HG02885 (cell line): ENCODE measurements around the gene SIVA1.

Experiments
- ATAC-seq: cut with Tn5 transposase; IDR thresholded peaks from one replicate; pipeline ENCODE4 v1.9.1; 2021; ENCODE audit warnings: mild to moderate bottlenecking; ENCODE audit not compliant: unreplicated experiment, poor library complexity

SIVA1 gene

GRCh38 chr14:104803280-104803911 is 50.4 kb downstream of the SIVA1 start:
- ATAC-seq, result no peak

GRCh38 chr14:104803912-104804410 is 51.0 kb downstream of the SIVA1 start:
- no peak for ATAC-seq

GRCh38 chr14:104804481-104805325 is 51.8 kb downstream of the SIVA1 start:
- ATAC-seq, result no peak

DNA sequence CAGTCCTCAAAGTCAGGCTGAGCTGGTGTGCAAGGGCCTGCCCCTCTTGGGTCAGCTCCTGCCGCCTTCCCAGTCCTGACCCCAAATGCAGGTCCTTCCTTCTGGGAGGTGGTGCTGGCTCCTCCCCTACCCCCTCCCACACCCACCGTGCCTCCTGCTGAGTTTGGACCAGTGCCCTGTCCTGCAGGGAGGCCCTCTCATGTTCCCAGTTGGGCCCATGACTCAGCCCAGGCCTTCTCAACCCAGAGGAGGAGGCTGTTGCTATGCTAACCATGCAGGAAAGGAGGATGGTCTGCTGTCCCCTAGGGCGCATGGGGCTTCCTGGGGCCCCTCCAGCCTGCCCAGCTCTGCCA is 52.4 kb downstream of the SIVA1 start:
- ATAC-seq, result no peak

GRCh38 chr14:104805941-104806624 is 53.1 kb downstream of the SIVA1 start:
- ATAC-seq, result no peak

- ATAC-seq, result no peak
Observed at GRCh38 chr14:104806625-104807465, 53.9 kb downstream of the SIVA1 start.

DNA sequence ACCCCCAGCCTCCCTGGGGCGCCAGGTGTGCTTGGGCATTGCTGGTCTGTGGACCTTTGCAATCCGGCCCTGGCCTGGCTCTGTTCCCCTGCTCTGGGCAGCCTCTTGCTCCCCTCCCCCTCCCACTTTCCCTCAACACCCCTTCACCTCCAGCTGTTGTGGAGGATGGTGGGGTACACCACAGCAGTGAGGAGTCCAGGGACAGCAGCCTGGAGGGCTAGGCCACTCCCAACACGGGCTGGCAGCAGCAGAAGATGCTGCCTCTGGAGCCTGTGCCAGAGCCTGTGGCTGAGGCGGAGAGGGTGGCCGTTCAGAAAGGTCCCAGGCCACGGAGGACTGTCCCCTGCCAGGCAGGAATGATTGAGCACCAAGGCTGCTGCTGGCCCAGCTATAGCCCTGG is 55.5 kb downstream of the SIVA1 start:
- no peak for ATAC-seq
